Thyroid gland (tissue), 4 donors: ENCODE data around the gene TTR.

Experiments used
- CTCF ChIP-seq, 6 experiments: fragments of 200-600 bp in 3 of 6; fragments of 450-650 bp in 3 of 6; sonication (generic) in 3 of 6; IDR thresholded peaks; one replicate each; pipeline ENCODE4 v1.5.1; 2016 to 2019; ENCODE audit warnings: antibody characterized with exemption in 6 of 6, mild to moderate bottlenecking in 2 of 6, inconsistent platforms in 1 of 6, moderate library complexity in 1 of 6
- POLR2A ChIP-seq, 2 donors: fragments of 450-650 bp; IDR thresholded peaks; one replicate each; pipeline ENCODE4 v1.6.1; 2017; ENCODE audit warnings: antibody characterized with exemption in 2 of 2, mild to moderate bottlenecking in 2 of 2, moderate library complexity in 1 of 2

- TF ChIP-seq POLR2A (IDR thresholded peaks at IDR 0.05) = no peak
- TF ChIP-seq CTCF (IDR thresholded peaks at IDR 0.05) = no peak
Measured at GRCh38 chr18:31575515-31576257, 16.0 kb upstream of the TTR start.
